Muscle of arm (tissue), 12 donors: ENCODE data around the gene PLD2. TPM values are rescaled to one million over a fixed set of nuclear protein-coding genes. Genes with fewer than 3 reads are reported as not detected.
"Not testable (repeated sequence)": the region's sequence is repeated elsewhere in the genome, so short reads cannot be mapped to it uniquely, and the experiment has no call there.

Experiments
- DNase-seq: peaks from one replicate; pipeline ENCODE4 v3.0.0-alpha.2; 2013
- polyA plus RNA-seq, 12 donors: library from polyadenylated mRNA; unstranded; fragments of 120-200 nt; gene quantifications; one replicate each; pipeline ENCODE4 v1.2.1, GENCODE V29; 2013; ENCODE audit not compliant: insufficient read length in 12 of 12

PLD2 gene
- polyA plus RNA-seq, 12 donors, result 19.6 to 47.2 (median 24.1) TPM; not detected in 1

DNA sequence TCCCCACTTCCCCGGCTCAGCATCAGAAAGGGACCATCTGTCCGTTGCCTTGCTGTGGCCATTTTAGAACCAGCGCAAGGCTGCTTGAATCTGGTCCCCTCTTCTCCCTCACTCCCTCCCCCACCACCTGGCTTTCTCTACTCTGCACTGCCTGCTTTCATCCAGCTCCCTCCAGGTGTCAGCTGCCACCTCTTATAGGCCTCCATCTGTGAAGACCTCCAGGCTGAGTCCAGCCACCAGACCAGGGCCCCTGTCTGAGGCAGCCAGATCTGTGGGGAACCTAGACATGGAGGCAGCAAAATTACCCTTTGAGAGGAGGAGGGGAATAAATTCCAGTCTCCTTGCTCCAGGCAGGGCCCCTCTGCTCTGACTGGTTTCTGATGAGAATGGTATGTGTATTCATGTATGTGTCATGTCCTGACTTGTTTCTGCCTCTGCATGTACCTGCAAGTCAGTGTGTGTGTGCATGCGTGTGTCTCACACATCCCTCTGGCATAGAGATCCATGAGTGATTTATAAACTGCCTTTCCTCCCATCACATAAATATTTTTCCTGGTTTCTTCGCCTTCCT is 47.2 kb downstream of the PLD2 start:
- no peak for DNase-seq

GRCh38 chr17:4856271-4856936 is 49.5 kb downstream of the PLD2 start:
- DNase-seq, result no peak

- DNase-seq, result no peak
These were observed 50.0 kb downstream of the PLD2 start for GRCh38 chr17:4856937-4857314.

- not testable (repeated sequence) for DNase-seq
These were observed 50.4 kb downstream of the PLD2 start for GRCh38 chr17:4857347-4857746.

GRCh38 chr17:4858068-4858881 is 51.3 kb downstream of the PLD2 start:
- no peak for DNase-seq

- DNase-seq, result no peak
These were observed 51.9 kb downstream of the PLD2 start for GRCh38 chr17:4858882-4859260.

DNA sequence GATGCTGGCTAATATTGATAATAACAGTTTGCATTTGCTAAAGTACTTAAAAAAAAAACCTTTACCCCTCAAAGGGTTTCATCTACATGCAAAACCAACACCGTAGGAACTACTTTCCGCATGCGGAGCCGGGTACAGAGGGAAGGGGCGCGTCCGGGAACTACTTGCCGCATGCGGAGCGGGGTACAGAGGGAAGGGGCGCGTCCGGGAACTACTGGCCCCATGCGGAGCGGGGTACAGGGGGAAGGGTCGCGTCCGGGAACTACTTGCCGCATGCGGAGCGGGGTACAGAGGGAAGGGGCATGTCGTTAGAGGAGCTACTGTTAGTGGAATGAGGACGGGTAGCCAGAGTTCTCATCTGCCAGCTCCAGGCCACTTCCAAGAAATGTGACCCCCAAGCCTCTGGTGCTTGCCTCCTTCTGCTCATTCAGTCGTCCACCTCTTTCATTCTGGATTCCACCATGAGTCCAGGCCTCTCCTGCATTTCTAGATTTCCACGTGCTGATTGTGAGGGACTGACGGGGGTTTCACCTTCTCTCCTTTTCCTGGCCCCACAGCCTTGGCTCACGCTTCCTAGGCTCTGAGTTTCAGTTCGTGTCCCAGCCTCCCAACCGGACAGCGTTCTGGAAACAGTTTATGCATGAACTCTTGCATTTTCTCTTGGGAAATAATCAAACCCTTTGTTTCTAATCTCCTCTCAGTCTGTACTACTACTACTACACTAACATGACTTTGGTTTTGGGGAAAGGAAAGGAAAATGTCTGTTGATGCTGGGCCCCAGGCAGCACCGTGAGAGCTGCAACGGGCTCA is 53.1 kb downstream of the PLD2 start:
- DNase-seq, result peak; percentile 55

GRCh38 chr17:4860651-4861050 is 53.7 kb downstream of the PLD2 start:
- DNase-seq, result no peak

GRCh38 chr17:4861052-4861451 is 54.1 kb downstream of the PLD2 start:
- DNase-seq, result no peak

- no peak for DNase-seq
These were observed 55.8 kb downstream of the PLD2 start for GRCh38 chr17:4862720-4863119.

GRCh38 chr17:4863321-4863720 is 56.4 kb downstream of the PLD2 start:
- no peak for DNase-seq

- not testable (repeated sequence) for DNase-seq
These were observed 60.6 kb downstream of the PLD2 start for GRCh38 chr17:4867535-4867934.

DNA sequence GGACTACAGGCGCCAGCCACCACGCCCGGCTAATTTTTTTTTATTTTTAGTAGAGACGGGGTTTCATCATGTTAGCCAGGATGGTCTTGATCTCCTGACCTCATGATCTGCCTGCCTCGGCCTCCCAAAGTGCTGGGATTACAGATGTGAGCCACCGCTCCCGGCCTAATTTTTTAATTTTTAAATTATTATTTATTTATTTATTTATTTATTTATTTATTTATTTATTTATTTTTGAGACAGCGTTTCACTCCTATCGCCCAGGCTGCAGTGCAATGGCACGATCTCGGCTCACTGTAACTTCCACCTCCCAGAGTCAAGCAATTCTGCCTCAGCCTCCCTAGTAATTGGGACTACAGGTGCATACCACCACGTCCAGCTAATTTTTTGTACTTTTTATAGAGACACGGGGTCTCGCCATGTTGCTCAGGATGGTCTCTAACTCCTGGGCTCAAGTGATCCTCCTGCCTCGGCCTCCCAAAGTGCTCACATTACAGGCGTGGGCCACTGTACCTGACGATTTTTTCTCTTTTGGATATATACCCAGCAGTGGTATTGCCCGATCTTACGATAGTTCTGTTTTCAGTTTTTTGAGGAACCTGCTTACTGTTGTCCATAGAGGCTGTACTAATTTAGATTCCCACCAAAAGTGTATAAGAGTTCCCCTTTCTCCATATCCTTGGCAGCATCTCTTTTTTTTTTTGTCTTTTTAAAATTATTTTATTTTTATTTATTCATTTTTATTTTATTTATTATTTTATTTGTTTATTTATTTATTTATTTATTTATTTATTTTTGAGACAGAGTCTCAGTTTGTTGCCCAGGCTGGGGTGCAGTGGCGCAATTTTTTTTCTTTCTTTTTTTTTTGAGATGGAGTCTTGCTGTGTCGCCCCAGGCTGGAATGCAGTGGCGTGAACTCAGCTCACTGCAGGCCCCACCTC is 62.4 kb downstream of the PLD2 start:
- DNase-seq, result not testable (repeated sequence)

DNA sequence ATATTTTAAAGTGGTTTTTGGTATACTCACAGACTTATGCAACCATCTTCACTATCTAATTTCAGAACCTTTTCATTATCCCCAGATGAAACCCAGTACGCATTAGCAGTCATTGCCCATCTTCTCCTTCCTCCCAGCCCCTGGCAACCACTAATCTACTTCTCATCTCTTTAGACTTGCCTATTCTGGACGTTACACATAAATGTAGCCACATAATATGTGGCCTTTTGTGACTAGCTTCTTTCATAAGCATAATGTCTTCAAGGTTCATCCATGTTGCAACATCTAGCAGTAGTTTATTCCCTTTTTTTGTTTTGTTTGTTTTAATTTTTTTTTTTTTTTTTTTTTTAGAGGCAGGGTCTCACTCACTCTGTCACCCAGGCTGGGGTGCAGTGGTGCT is 63.9 kb downstream of the PLD2 start:
- no peak for DNase-seq

DNA sequence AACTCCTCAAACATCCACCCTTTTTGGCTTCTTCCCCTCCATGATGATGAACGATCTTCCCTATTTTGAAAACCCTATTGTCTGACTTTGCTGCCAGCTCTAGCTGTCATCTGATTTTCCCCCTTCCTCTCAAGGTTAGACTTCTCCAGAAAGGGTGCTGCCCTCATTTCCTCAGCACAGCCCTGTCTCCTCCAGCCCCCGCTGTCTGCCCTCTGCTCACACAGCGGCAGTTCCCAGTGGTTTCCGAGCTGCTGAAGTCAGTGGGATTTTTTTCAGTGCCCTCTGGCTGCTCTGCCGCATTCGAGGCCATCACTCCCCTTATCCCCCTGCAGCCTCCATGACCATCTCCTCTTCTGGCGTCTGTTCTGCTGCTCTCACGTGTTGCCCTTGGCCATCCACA is 65.8 kb downstream of the PLD2 start:
- DNase-seq, result no peak

Other genes with a start within 250 kb of the PLD2 start
- gene GGT6, start 246.6 kb upstream of the PLD2 start, polyA plus RNA-seq, result 1 to 10 TPM in 3 of 12 donors, under 1 TPM in 4, not detected in 5; 0.11 to 6.4 (median 0.34) TPM
- gene SMTNL2, start 222.6 kb upstream of the PLD2 start, polyA plus RNA-seq, result 100 to 1,000 TPM in 5 of 12 donors, 10 to 100 TPM in 6, not detected in 1; 48.5 to 198 (median 98.3) TPM
- gene ALOX15, start 165.5 kb upstream of the PLD2 start, polyA plus RNA-seq, result 1 to 10 TPM in 2 of 12 donors, under 1 TPM in 8, not detected in 2; 0.19 to 2.0 (median 0.41) TPM
- 10 to 100 TPM in 11 of 12 donors, not detected in 1; 26.2 to 56.6 (median 28.7) TPM for gene PELP1, start 103.0 kb upstream of the PLD2 start, polyA plus RNA-seq
- 10 to 100 TPM in 11 of 12 donors, not detected in 1; 14.4 to 42.1 (median 18.9) TPM for gene ARRB2, start 96.5 kb upstream of the PLD2 start, polyA plus RNA-seq
- 10 to 100 TPM in 11 of 12 donors, not detected in 1; 15.7 to 30.1 (median 16.5) TPM for gene MED11, start 75.7 kb upstream of the PLD2 start, polyA plus RNA-seq
- under 1 TPM in 10 of 12 donors, not detected in 2; 0.08 to 0.68 (median 0.26) TPM for gene ZMYND15, start 67.3 kb upstream of the PLD2 start, polyA plus RNA-seq
- gene CXCL16, start 67.2 kb upstream of the PLD2 start, polyA plus RNA-seq, result 10 to 100 TPM in 1 of 12 donors, 1 to 10 TPM in 9, not detected in 2; 3.6 to 10.6 (median 4.4) TPM
- gene TM4SF5, start 35.3 kb upstream of the PLD2 start, polyA plus RNA-seq, result under 1 TPM in 1 of 12 donors, not detected in 11; 0.43 TPM
- 10 to 100 TPM in 1 of 12 donors, 1 to 10 TPM in 8, under 1 TPM in 1, not detected in 2; 0.86 to 10.1 (median 5.1) TPM for gene VMO1, start 20.8 kb upstream of the PLD2 start, polyA plus RNA-seq
- gene GLTPD2, start 18.2 kb upstream of the PLD2 start, polyA plus RNA-seq, result 1 to 10 TPM in 1 of 12 donors, under 1 TPM in 9, not detected in 2; 0.35 to 1.1 (median 0.51) TPM
- 100 to 1,000 TPM in 1 of 12 donors, 10 to 100 TPM in 10, not detected in 1; 54.7 to 102 (median 94.2) TPM for gene PSMB6, start 11.0 kb upstream of the PLD2 start, polyA plus RNA-seq
- 10 to 100 TPM in 11 of 12 donors, not detected in 1; 21.5 to 61.5 (median 28.0) TPM for gene MINK1, start 26.2 kb downstream of the PLD2 start, polyA plus RNA-seq
- gene C17orf107, start 92.4 kb downstream of the PLD2 start, polyA plus RNA-seq, result 1 to 10 TPM in 8 of 12 donors, under 1 TPM in 3, not detected in 1; 0.70 to 9.2 (median 1.2) TPM
- gene CHRNE, start 95.9 kb downstream of the PLD2 start, polyA plus RNA-seq, result 1 to 10 TPM in 11 of 12 donors, not detected in 1; 1.1 to 5.9 (median 1.6) TPM
- gene GP1BA, start 125.1 kb downstream of the PLD2 start, polyA plus RNA-seq, result 1 to 10 TPM in 6 of 12 donors, under 1 TPM in 4, not detected in 2; 0.61 to 7.5 (median 1.1) TPM
- 10 to 100 TPM in 11 of 12 donors, not detected in 1; 36.3 to 58.0 (median 46.4) TPM for gene SLC25A11, start 132.9 kb downstream of the PLD2 start, polyA plus RNA-seq
- gene RNF167, start 133.1 kb downstream of the PLD2 start, polyA plus RNA-seq, result 100 to 1,000 TPM in 1 of 12 donors, 10 to 100 TPM in 10, not detected in 1; 65.5 to 159 (median 73.9) TPM
- gene PFN1, start 141.4 kb downstream of the PLD2 start, polyA plus RNA-seq, result 100 to 1,000 TPM in 11 of 12 donors, not detected in 1; 260 to 767 (median 354) TPM
- 1,000 to 10,000 TPM in 10 of 12 donors, 100 to 1,000 TPM in 2; 501 to 7,271 (median 1,745) TPM for gene ENO3, start 144.0 kb downstream of the PLD2 start, polyA plus RNA-seq
- 10 to 100 TPM in 11 of 12 donors, not detected in 1; 62.8 to 91.4 (median 84.4) TPM for gene SPAG7, start 160.7 kb downstream of the PLD2 start, polyA plus RNA-seq
- gene CAMTA2, start 180.5 kb downstream of the PLD2 start, polyA plus RNA-seq, result 10 to 100 TPM in 11 of 12 donors, not detected in 1; 13.8 to 52.0 (median 23.3) TPM
- 1 to 10 TPM in 10 of 12 donors, not detected in 2; 3.1 to 6.8 (median 4.7) TPM for gene INCA1, start 190.4 kb downstream of the PLD2 start, polyA plus RNA-seq
- 100 to 1,000 TPM in 5 of 12 donors, 10 to 100 TPM in 6, not detected in 1; 66.2 to 127 (median 92.7) TPM for gene KIF1C, start 190.8 kb downstream of the PLD2 start, polyA plus RNA-seq
- under 1 TPM in 9 of 12 donors, not detected in 3; 0.05 to 0.45 (median 0.20) TPM for gene SLC52A1, start 228.3 kb downstream of the PLD2 start, polyA plus RNA-seq